Mucosa of stomach (tissue), 1 donor: Measurements from ENCODE around the gene ATG16L1.
"Not testable (repeated sequence)": the region's sequence is repeated elsewhere in the genome, so short reads cannot be mapped to it uniquely, and the experiment has no call there.

Experiments used
- H3K27me3 ChIP-seq: one replicate; pipeline ENCODE4 v1.7.0; 2013; ENCODE audit warnings: mild to moderate bottlenecking, low read length; ENCODE audit not compliant: control insufficient read depth, insufficient read depth
- H3K36me3 ChIP-seq: one replicate; pipeline ENCODE4 v1.7.0; 2013; ENCODE audit warnings: low read length; ENCODE audit not compliant: control insufficient read depth, insufficient read depth
- H3K4me1 ChIP-seq: one replicate; pipeline ENCODE4 v1.7.0; 2013; ENCODE audit warnings: mild to moderate bottlenecking, low read length; ENCODE audit not compliant: control insufficient read depth, insufficient read depth
- H3K4me3 ChIP-seq: one replicate; pipeline ENCODE4 v1.7.0; 2013; ENCODE audit warnings: low read length
- H3K9ac ChIP-seq: one replicate; pipeline ENCODE4 v1.7.0; 2013; ENCODE audit warnings: mild to moderate bottlenecking, low read length, moderate library complexity
- H3K9me3 ChIP-seq: one replicate; pipeline ENCODE4 v1.7.0; 2013; ENCODE audit warnings: mild to moderate bottlenecking, low read length, moderate library complexity; ENCODE audit not compliant: control insufficient read depth
- donor health status: Pancreatic carcinoma.

The ATG16L1 gene

GRCh38 chr2:233328922-233329321, 77.4 kb downstream of the ATG16L1 start:
- H3K36me3 ChIP-seq: no peaks in the 10 kb centered on the region
- H3K27me3 ChIP-seq: no peaks in the 10 kb centered on the region
- H3K9ac ChIP-seq: no peak overlapping the region
- no peaks in the 10 kb centered on the region for H3K4me1 ChIP-seq
- no peak overlapping the region for H3K4me3 ChIP-seq
- no peaks in the 10 kb centered on the region for H3K9me3 ChIP-seq

GRCh38 chr2:233329489-233330135, 78.1 kb downstream of the ATG16L1 start:
- Histone ChIP-seq H3K9ac (no peak overlapping the region), H3K36me3 (no peaks in the 10 kb centered on the region), H3K9me3 (no peaks in the 10 kb centered on the region), H3K4me3 (no peak overlapping the region), H3K4me1 (no peaks in the 10 kb centered on the region), H3K27me3 (no peaks in the 10 kb centered on the region)

- H3K4me3 ChIP-seq: no peak overlapping the region
- H3K9ac ChIP-seq: no peak overlapping the region
- H3K9me3 ChIP-seq: no peaks in the 10 kb centered on the region
- H3K4me1 ChIP-seq: no peaks in the 10 kb centered on the region
- no peaks in the 10 kb centered on the region for H3K27me3 ChIP-seq
- H3K36me3 ChIP-seq: no peaks in the 10 kb centered on the region
Observed at GRCh38 chr2:233331536-233331935, 80.1 kb downstream of the ATG16L1 start.

GRCh38 chr2:233332125-233332524, 80.7 kb downstream of the ATG16L1 start:
- H3K4me1 ChIP-seq: no peaks in the 10 kb centered on the region
- H3K36me3 ChIP-seq: no peaks in the 10 kb centered on the region
- H3K27me3 ChIP-seq: no peaks in the 10 kb centered on the region
- no peaks in the 10 kb centered on the region for H3K9me3 ChIP-seq
- H3K4me3 ChIP-seq: no peak overlapping the region
- no peak overlapping the region for H3K9ac ChIP-seq

- H3K27me3 ChIP-seq: no peaks in the 10 kb centered on the region
- H3K4me3 ChIP-seq: no peak overlapping the region
- no peaks in the 10 kb centered on the region for H3K36me3 ChIP-seq
- no peak overlapping the region for H3K9ac ChIP-seq
- no peaks in the 10 kb centered on the region for H3K9me3 ChIP-seq
- peaks cover 10% of the 10 kb centered on the region for H3K4me1 ChIP-seq
Observed at GRCh38 chr2:233334915-233335314, 83.4 kb downstream of the ATG16L1 start.

GRCh38 chr2:233336091-233336490, 84.6 kb downstream of the ATG16L1 start:
- not testable (repeated sequence) for H3K9ac ChIP-seq, H3K4me3 ChIP-seq, H3K4me1 ChIP-seq, H3K9me3 ChIP-seq, H3K27me3 ChIP-seq, H3K36me3 ChIP-seq

- H3K36me3 ChIP-seq: no peaks in the 10 kb centered on the region
- H3K27me3 ChIP-seq: no peaks in the 10 kb centered on the region
- no peak overlapping the region for H3K9ac ChIP-seq
- H3K4me1 ChIP-seq: peaks cover 10% of the 10 kb centered on the region
- no peak overlapping the region for H3K4me3 ChIP-seq
- H3K9me3 ChIP-seq: no peaks in the 10 kb centered on the region
Observed at GRCh38 chr2:233336541-233336940, 85.1 kb downstream of the ATG16L1 start.

GRCh38 chr2:233338046-233338445, 86.6 kb downstream of the ATG16L1 start:
- Histone ChIP-seq H3K9ac (no peak overlapping the region), H3K4me3 (no peak overlapping the region), H3K4me1 (peaks cover 10% of the 10 kb centered on the region), H3K27me3 (no peaks in the 10 kb centered on the region), H3K9me3 (no peaks in the 10 kb centered on the region), H3K36me3 (no peaks in the 10 kb centered on the region)

GRCh38 chr2:233338812-233339368, 87.4 kb downstream of the ATG16L1 start:
- no peaks in the 10 kb centered on the region for H3K9me3 ChIP-seq
- H3K4me3 ChIP-seq: no peak overlapping the region
- no peak overlapping the region for H3K9ac ChIP-seq
- H3K4me1 ChIP-seq: peaks cover 10% of the 10 kb centered on the region
- no peaks in the 10 kb centered on the region for H3K27me3 ChIP-seq
- no peaks in the 10 kb centered on the region for H3K36me3 ChIP-seq

GRCh38 chr2:233339427-233339826, 88.0 kb downstream of the ATG16L1 start:
- H3K9me3 ChIP-seq: no peaks in the 10 kb centered on the region
- H3K27me3 ChIP-seq: no peaks in the 10 kb centered on the region
- H3K36me3 ChIP-seq: no peaks in the 10 kb centered on the region
- peaks cover 10% of the 10 kb centered on the region for H3K4me1 ChIP-seq
- no peak overlapping the region for H3K9ac ChIP-seq
- H3K4me3 ChIP-seq: no peak overlapping the region

GRCh38 chr2:233341296-233341695, 89.8 kb downstream of the ATG16L1 start:
- H3K4me3 ChIP-seq: no peak overlapping the region
- H3K36me3 ChIP-seq: no peaks in the 10 kb centered on the region
- H3K9ac ChIP-seq: no peak overlapping the region
- H3K4me1 ChIP-seq: peaks cover 10% of the 10 kb centered on the region
- H3K27me3 ChIP-seq: no peaks in the 10 kb centered on the region
- no peaks in the 10 kb centered on the region for H3K9me3 ChIP-seq

- no peak overlapping the region for H3K4me3 ChIP-seq
- no peak overlapping the region for H3K9ac ChIP-seq
- no peaks in the 10 kb centered on the region for H3K9me3 ChIP-seq
- no peaks in the 10 kb centered on the region for H3K27me3 ChIP-seq
- peaks cover 10% of the 10 kb centered on the region for H3K4me1 ChIP-seq
- H3K36me3 ChIP-seq: no peaks in the 10 kb centered on the region
Observed at GRCh38 chr2:233342301-233342700, 90.8 kb downstream of the ATG16L1 start.
